NAMALWA (cell line): ENCODE data around the gene ACER1.
A peak's percentile ranks its signal among the peaks of the same experiment; 100 is the strongest.
"Not testable (repeated sequence)": the region's sequence is repeated elsewhere in the genome, so short reads cannot be mapped to it uniquely, and the experiment has no call there.

Source experiments
- DNase-seq: peaks from one replicate; pipeline ENCODE4 v3.0.0-alpha.2; 2015; ENCODE audit warnings: low spot score

Gene ACER1

DNA sequence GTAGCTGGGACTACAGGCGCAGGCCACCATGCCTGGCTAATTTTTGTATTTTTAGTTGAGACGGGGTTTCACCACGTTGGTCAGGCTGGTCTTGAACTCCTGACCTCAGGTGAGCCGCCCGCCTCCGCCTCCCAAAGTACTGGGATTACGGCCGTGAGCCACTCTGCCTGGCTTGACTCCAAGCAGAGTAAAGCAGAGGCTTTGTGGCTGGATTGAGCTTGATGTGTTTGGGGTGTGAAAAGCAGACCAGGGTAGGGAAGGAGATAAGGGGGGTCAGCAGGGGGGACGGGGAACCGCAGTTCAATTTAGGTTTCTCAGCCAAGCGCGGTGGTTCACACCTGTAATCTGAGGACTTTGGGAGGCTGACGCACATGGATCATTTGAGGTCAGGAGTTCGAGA, 23.8 kb upstream of the ACER1 start:
- no peak for DNase-seq

DNA sequence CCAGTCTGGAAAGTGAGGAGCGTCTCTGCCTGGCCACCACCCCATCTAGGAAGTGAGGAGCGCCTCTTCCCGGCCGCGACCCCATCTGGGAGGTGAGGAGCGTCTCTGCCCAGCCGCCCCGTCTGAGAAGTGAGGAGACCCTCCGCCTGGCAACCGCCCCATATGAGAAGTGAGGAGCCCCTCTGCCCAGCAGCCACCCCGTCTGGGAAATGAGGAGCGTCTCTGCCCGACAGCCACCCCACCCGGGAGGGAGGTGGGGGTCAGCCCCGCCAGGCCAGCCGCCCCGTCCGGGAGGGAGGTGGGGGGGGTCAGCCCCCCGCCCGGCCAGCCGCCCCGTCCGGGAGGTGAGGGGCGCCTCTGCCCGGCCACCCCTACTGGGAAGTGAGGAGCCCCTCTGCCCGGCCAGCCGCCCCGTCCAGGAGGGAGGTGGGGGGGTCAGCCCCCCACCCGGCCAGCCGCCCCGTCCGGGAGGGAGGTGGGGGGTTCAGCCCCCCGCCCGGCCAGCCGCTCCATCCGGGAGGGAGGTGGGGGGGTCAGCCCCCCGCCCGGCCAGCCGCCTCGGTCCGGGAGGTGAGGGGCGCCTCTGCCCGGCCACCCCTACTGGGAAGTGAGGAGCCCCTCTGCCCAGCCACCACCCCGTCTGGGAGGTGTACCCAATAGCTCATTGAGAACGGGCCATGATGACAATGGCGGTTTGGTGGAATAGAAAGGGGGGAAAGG, 22.1 kb upstream of the ACER1 start:
- DNase-seq: not testable (repeated sequence)

DNA sequence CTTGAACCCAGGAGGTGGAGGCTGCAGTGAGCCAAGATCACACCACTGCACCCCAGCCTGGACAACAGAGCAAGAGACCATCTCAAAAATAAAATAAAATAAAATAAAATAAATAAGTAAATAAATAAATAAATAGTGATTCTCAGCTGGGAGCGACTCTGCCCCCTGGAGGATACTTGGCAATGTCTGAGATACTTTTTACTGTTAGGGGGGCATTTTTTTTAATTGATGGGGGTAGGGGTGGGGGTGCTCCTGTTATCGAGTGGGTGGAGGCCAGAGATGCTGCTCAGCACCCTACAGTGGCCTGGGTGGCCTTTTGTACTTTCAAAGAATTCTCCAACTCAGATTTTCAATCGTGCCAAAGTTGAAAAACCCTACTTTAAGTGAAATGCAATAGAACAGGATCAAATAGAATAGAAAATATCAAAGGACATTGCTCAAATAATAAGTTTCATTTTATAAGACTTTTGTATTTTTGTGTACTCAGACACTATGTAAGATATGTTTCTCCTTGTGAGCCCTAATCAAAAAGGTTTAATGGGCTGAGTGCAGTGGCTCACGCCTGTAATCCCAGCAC, 20.8 kb upstream of the ACER1 start:
- peak; percentile 60 for DNase-seq

DNA sequence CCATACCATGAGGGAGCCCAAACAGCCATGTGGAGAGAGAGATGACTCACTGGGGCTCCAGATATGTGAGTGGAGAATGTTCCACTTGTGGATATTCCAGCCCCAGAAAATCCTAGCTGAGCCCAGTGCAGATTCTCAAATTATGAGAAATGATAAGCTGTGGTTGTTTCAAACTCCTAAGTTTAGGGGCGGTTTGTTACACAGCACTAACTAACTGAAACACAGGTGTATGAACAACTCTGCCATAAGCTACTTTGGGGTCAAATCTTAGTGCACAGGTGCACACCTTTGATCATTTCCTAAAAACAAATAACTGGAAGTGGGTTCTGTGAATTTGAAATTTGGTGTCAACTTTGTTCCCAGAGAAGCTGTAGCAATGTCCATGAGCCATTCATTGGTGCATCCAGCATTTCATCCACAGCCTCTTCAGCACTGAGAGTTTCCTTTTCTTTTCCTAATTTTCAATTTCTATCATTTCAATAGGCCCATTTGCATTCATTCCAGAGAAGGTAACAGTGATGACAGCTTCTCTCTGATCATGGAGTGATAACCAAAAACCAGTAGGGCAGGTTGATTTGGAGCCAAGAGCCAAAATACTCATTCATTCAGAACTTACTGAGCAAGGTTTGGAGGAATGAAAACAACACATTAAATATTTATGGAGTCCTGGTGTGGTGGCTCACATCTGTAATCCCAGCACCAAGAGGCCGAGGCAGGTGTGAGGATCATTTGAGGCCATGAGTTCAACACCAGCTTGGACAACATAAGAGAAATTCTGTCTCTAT, 19.2 kb upstream of the ACER1 start:
- no peak for DNase-seq

DNA sequence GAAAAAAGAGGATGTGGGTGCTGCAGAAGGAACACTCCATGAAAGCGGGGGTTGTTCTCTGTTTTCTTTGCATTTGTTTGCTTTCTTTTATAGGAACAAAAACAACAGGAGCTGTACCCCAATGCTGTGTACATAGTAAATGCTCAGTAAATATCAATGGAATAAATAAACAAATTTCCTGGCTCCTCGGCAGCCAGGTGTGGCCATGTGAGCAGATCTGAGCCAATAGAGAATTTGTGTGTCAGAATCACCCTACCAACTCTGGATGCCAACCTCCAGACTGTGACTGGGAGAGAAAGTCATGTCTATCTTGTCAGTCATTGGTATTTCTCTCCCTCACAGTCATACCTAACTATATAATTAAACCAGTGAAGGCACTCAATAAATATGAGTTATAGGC, 17.3 kb upstream of the ACER1 start:
- DNase-seq: no peak

DNA sequence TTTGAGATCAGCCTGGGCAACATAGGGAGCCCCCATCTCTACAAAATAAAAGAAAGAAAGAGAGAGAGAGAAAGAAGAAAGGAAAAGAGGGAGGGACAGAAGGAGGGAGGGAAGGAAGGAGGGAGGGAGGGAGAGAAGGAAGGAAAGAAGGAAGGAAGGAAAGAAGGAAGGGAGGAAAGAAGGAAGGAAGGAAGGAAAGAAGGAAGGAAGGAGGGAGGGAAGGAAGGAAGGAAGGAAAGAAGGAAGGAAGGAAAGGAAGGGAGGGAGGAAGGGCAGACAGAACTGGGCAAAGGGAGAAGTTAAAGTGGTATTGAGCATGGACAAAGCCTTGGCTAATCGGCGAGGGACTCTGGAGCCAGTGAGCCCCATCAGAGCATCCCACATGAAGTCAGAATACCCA, 15.9 kb upstream of the ACER1 start:
- DNase-seq: not testable (repeated sequence)

DNA sequence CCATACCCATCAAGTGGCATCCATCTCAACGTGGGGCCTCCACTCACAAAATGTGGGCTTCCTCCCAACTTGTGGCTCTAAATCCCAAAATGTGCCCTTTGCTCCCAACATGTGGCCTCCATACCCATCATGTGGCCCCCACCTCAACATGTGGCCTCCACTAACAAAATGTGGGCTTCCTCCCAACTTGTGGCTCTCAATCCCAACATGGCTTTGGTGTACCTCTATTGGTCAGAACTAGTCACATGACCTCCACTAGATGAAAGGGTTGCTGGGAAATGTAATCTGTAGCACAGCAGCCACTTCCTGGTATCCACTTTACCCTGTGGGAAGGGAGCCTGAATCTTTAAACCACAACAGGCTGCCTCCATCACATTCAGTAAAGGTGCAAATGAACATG, 10.1 kb upstream of the ACER1 start:
- DNase-seq: peak; percentile 53

DNA sequence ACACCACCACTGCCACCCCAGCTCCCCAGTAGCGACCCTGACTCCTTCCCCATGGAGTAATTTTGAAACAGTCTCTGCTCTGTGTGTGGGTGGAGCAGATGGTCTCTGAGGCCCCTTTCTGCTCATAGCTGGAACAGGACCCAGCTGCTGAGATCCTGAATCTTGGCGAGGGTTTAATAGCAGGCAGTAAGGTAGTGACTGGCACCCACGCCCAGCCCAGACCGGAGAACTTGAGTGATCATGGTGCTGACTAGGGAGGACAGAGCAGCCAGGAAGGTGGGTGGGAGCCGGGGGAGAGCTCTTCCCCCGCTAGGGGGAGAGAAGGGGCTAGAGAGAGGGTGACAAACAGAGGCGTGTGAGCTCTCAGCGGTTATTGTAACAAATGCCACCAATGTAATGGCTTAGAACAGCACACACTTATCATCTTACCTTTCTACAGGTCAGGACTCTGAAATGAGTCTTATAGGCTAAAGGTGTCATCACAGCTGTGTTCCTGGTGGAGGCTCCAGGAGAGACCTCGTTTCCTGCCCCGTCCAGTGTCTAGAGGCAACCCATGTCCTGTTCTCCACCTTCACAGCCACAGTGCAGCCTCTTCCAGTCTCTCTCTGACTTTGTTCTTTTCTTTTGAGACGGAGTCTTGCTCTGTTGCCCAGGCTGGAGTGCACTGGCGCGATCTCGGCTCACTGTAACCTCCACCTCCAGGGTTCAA, 7.2 kb upstream of the ACER1 start:
- DNase-seq: peak; percentile 31

DNA sequence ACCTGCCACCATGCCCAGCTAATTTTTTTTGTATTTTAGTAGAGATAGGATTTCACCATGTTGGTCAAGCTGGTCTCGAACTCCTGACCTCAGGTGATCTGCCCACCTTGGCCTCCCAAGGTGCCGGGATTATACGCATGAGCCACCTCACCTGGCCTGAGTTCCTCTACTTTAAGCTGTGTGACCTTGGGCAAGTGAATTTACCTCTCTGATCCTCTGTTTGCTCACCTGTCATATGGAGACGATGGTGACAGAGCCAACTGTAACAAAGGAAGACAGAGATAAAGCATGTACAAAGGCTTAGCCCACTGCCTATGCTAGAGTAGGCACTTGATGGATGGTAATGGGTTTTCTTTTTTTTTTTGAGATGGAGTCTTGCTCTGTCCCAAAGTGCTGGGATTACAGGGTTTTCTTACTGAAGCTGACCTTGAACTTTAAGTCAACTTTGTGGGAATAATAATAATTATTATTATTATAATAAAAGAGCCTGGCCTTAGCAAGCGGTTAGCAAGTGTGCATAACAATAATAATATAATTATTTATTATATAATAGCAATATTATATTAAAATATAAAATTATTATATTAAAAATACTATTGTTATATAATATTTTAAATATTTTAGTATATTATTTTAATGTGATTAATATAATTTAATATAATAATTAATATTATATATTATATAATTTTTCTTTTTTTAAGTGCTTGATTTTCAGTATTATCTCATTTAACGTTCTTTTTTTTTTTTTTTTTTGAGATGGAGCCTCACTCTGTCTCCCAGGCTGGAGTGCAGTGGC, 1.3 kb upstream of the ACER1 start:
- no peak for DNase-seq

DNA sequence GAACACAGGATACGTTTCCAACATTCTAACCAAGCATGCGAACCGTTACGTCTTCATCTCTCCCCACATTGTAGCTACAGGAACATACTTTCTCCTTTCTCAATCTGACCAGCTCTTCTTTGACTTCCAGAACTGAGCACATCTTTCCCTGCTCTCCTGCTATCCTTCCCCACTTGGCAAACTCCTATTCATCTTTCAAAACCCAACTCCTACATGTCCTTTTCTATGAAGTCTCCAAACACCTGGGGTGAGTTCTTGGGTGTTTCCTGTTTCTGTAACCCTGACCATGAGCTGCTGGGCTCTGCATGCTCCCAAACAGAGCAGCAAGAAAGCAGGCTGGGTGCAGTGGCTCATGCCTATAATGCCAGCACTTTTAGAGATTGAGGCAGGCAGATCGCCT, 6.6 kb downstream of the ACER1 start:
- DNase-seq: no peak

DNA sequence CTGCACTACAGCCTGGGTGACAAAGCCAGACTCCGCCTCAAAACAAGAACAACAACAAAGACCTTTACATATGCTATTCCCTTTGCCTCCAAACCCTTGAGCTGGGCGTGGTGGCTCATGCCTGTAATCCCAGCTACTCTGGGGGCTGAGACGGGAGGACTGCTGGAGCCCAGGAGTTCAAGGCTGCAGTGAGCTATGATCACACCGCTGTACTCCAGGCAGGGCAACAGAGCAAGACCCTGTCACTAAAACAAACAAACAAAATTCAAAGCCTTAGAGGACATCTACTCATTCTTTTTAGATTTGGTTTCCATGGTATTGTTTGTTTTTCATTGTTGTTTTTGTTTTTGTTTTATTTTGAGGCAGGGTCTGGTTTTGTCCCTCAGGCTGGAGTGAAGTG, 7.8 kb downstream of the ACER1 start:
- no peak for DNase-seq

DNA sequence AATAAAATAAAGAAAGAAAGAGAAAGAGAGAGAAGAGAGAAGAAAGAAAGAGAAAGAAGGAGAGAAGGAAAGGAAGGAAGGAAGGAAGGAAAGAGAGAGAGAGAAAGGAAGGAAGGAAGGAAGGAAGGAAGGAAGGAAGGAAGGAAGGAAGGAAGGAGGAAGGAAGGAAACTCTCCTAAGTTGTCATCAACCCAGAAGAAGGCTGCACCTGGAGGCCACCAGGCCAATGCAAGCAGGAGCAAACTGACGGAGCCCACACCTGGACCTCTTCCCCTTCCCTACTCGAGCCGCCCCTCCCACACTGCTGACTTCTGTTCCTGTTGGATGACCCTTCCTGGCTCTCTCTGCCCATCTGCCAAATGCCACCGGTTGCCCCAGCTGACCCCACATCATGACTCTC, 8.7 kb downstream of the ACER1 start:
- DNase-seq: no peak

DNA sequence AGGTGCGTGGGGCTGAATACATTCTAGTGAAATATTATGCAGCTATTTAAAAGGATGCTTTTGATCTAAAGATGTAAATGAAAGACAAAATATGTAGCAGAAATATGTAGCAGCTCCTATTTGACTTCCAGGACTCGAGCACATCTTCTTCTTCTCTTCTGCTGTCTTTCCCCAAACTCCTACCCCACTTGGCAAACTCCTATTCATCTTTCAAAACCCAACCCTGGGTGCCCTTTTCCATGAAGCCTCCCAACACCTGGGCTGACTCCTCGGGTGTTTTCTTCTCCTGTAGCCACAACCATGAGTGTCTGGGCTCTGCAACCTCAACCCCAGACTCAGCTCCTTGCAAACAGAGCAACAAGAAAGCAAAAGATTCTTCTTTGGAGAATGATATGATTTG, 11.1 kb downstream of the ACER1 start:
- no peak for DNase-seq

DNA sequence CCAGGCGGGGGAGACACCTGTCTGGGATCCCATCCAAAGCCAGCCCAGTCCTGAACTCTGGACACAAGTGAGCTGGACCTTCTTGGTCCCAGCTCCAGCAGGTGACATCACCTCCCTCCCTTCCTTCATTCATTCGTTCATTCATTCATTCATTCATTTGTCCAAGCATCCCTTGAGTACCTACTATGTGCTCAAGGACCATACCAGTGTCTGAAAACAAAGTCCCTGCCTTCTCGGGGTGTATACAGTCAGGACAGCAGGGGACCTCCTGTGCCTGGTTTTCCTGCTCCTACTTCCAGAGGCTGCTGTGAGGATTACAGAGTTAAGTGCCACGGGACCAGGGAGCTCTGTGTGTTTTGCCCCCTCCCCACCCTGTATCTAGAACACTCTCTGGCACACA, 14.0 kb downstream of the ACER1 start:
- DNase-seq: no peak

DNA sequence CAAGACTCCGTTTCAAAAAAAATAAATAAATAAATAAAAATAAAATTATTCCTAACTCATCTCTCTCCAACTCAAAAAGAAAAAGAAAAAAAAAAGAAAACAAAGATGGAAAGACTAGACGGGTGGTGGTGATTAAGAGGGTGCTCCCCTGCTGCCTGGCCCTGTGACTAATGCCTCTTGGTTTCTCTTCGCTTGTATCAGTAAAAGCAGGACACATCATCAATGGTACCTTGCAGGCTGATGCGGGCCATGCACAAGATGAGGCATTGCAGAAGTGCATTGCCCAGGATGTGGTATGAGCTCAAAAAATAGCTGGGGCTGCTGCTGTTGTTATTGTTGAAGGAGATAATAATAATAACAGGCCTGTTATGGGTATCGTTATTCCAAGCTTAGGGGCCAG, 14.6 kb downstream of the ACER1 start:
- DNase-seq: no peak

DNA sequence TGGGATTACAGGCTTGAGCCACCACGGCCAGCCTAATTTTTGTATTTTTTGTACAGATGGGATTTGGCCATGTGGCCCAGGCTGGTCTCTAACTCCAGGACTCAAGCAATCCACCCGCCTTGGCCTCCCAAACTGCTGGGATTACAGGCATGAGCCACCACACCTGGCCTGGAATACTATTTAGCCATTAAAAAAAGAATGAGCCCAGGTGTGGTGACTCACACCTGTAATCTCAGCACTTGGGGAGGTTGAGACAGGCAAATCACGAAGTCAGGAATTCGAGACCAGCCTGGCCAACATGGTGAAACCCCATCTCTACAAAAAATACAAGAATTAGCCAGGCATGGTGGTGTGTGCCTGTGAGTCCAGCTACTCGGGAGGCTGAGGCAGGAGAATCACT, 17.8 kb downstream of the ACER1 start:
- DNase-seq: not testable (repeated sequence)

DNA sequence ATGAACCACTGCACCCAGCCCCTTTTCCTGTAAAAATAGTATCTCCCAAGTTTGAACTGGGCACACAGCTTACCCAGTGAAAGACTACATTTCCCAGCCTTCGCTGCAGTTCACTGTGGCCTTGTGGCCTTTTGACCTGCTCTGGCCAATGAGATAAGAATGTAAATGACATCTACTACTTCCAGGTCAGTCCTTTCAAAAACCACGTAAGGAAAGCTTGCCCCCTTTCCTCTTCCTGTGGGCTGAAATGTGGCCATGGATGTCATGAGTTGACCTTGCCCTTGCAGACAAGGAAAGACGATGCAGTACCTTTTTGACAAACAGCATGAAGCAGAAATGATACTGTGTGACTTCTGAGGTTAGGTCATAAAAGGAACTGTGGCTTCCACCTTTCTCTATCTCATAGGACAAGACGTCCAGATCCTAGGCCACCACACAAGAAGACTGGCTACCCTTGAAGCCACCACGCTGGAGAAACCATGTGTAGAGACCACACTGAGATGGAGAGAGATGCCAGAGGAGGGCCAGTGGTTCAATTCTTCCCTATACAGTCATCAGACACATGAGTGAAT, 19.9 kb downstream of the ACER1 start:
- no peak for DNase-seq

DNA sequence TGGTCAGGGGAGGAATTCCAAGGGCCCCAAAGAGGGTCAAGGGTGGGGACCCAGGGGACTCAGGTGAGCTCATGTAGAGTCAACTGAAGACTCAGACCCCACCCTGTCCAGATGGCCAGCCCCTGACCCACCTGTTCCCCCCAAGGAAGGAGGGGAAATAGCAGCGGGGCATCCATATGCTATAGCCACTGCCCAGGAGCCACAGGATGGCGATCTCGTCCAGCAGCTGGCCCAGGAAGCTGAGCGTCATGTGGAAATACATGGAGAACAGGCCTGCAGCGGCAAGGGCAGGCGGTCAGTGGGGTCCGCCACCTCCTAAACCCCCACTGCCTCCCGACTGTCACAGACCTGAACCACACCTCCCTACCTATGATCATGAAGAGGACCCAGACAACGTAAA, 21.4 kb downstream of the ACER1 start:
- DNase-seq: no peak

DNA sequence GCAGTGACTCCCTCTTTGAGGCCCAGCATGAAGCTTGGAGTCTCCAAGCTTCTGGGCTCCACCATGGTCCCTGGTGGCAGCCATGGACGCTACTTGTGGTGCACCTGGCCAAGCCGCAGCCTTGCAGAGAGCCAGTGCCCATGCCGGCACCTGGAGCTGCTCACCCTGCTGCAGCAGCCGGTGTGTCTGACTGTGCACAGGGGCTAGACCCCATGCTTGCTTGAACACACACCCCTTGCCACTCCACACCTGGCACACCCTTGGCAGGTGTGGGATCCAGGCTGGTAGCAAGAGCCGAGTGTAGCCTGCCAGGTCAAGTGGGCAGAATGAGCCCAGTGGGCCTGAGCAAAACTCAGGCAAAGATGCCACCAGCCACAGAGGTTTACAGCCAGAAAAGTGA, 35.0 kb downstream of the ACER1 start:
- DNase-seq: no peak

DNA sequence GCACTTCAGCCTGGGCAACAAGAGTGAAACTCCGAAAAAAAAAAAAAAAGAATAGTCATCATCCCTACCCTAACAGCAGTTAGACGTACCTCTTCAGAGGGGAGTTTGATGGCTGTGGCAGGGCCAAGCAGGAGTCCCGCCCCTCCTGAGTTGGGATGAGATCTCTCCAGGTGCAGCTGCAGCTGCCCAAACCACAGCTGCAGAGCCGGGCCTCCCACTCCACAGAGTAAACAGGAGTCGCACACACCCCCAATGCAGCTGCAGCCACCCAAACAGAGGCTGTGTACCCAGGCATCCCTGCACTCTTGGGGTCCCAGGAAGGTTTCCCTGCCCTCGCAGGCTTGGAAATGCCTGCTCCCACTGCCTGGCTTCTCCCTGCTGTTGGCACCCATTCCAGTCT, 36.2 kb downstream of the ACER1 start:
- DNase-seq: peak; percentile 18

DNA sequence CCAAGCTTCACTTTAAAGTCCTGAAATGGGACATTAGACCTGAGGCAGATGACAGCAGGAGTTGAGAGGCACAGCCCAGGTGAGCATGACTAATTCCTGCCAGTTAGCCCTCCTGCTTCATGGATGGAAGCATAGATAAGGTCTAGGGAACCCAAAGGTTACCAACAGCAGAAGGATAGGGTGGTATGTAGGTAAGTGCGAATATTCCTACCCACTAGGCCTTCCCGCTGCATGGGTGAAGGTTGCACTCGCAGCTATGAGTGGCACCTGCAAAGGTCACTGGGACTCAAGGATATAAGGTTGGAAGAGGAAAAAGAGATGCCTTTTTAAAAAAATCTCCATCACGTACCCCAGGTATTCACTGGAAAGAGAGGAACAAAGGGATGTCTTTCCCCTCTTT, 41.4 kb downstream of the ACER1 start:
- DNase-seq: no peak

DNA sequence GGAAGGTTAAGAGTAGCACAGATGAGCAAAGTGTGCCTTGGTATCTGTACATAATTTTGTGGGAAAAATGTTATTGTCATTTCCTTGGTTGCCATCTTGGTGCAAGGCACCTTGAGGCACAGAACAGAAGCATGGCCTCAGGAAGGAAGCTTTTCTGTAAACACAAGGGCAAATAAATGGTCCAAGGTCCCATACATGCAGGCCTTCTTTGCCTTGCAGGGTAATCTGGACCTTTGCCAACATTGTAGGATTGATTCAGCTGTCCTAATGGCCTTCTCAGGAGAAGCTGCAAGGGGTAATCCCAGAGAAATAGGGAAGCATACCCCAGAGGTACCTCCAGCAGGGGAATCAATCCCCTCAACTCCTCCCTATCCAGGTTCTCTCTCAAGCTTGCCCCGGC, 44.7 kb downstream of the ACER1 start:
- DNase-seq: no peak
